ENCODE measurements around the gene MIB1.

DNA sequence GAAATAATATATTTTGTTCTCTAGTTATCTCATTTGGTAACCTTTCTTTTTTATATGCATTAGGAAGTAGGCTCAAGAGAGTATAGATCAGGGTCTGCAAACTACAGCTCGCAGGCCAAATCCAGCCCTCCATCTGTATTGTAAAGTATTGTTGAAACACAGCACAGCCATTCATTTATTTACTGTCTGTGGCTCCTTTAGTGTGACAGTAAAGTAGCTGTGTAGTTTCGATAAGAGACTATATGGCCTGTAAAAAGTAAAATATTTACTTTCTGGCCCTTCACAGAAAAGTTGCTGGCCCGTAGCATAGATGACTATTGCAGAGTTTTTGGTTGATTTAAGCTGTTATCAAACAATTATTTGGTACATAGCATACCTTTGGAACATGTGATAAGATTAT, 67.6 kb downstream of the MIB1 start:
- TF ChIP-seq FOXM1 (IDR thresholded peaks at IDR 0.05; ENCODE audit: low read depth): no peak
- TF ChIP-seq CTCF (IDR thresholded peaks at IDR 0.05): no peak
- TF ChIP-seq JUND (IDR thresholded peaks at IDR 0.05): no peak
- no peak for TF ChIP-seq PBX3 (IDR thresholded peaks at IDR 0.05)
- TF ChIP-seq, protein P1, sequence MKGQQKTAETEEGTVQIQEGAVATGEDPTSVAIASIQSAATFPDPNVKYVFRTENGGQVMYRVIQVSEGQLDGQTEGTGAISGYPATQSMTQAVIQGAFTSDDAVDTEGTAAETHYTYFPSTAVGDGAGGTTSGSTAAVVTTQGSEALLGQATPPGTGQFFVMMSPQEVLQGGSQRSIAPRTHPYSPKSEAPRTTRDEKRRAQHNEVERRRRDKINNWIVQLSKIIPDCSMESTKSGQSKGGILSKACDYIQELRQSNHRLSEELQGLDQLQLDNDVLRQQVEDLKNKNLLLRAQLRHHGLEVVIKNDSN (IDR thresholded peaks at IDR 0.05; ENCODE audit: borderline replicate concordance, low read depth): no peak
- no peak for TF ChIP-seq RAD21 (IDR thresholded peaks at IDR 0.05; ENCODE audit: low read length)
- no peak for TF ChIP-seq EP300 (IDR thresholded peaks at IDR 0.05; ENCODE audit: borderline replicate concordance in 1 of 2, low read depth in 1 of 2, low read length in 1 of 2)
- TF ChIP-seq TAF1 (IDR thresholded peaks at IDR 0.05; ENCODE audit: borderline replicate concordance, low read depth, low read length): no peak
- TF ChIP-seq SMC3 (IDR thresholded peaks at IDR 0.05; ENCODE audit: low read depth, low read length): no peak
- TF ChIP-seq EZH2phosphoT487 (IDR thresholded peaks at IDR 0.05; ENCODE audit: borderline replicate concordance, low read depth): no peak
